MCF 10A (cell line): ENCODE results near the gene MROH2A. TPM values are rescaled to one million over a fixed set of nuclear protein-coding genes. Genes with fewer than 3 reads are reported as not detected.

Source experiments
- BruUV-seq: library from RNA; stranded (reverse); fragments of 400-500 nt; replicated peaks from 2 replicates; lab custom pipeline; 2021; lab: Mats Ljungman, UMichigan
- CTCF ChIA-PET: fragments of 300-600 bp; sonication (Branson Sonifier 250); formaldehyde crosslinking; extraction: SDS; loops from one replicate; lab custom pipeline; 2021; ENCODE audit warnings: antibody characterized with exemption, inconsistent platforms; lab: Yijun Ruan, JAX
- POLR2A ChIA-PET: fragments of 300-600, 350-650 bp; sonication (Branson Sonifier 250); formaldehyde crosslinking; extraction: SDS; loops from one replicate; lab custom pipeline; 2020; ENCODE audit warnings: antibody characterized with exemption, inconsistent platforms; lab: Yijun Ruan, JAX
- DNase-seq: peaks from one replicate; pipeline ENCODE4 v3.0.0-alpha.2; 2018; ENCODE audit not compliant: unreplicated experiment
- H3K27ac Mint-ChIP-seq: one replicate; pipeline ENCODE4 v1.8.0; 2022; ENCODE audit warnings: mild to moderate bottlenecking, low read depth, mixed read lengths; ENCODE audit not compliant: unreplicated experiment
- H3K27me3 Mint-ChIP-seq: one replicate; pipeline ENCODE4 v1.8.0; 2022; ENCODE audit warnings: mixed read lengths; ENCODE audit not compliant: insufficient read depth, unreplicated experiment
- H3K36me3 Mint-ChIP-seq: one replicate; pipeline ENCODE4 v1.8.0; 2022; ENCODE audit warnings: mild to moderate bottlenecking, moderate library complexity, mixed read lengths; ENCODE audit not compliant: insufficient read depth, unreplicated experiment
- H3K4me1 Mint-ChIP-seq: one replicate; pipeline ENCODE4 v1.8.0; 2022; ENCODE audit warnings: mixed read lengths; ENCODE audit not compliant: insufficient read depth, unreplicated experiment
- H3K4me3 Mint-ChIP-seq: one replicate; pipeline ENCODE4 v1.8.0; 2022; ENCODE audit warnings: mild to moderate bottlenecking, moderate library complexity, mixed read lengths; ENCODE audit not compliant: unreplicated experiment
- H3K9me3 Mint-ChIP-seq: one replicate; pipeline ENCODE4 v1.8.0; 2022; ENCODE audit warnings: mixed read lengths; ENCODE audit not compliant: unreplicated experiment
- CTCF ChIP-seq: fragments of 200-600 bp; IDR thresholded peaks from one replicate; pipeline ENCODE4 v1.8.0; 2022; ENCODE audit warnings: antibody characterized with exemption, mild to moderate bottlenecking; ENCODE audit not compliant: unreplicated experiment
- intact Hi-C: fragments of 100-400 bp; cut with micrococcal nuclease; formaldehyde crosslinking; loops from 2 replicates; pipeline ENCODE4 v1.14.1; 2022
- total RNA-seq: library from RNA; stranded (reverse); gene quantifications from 2 replicates; pipeline ENCODE4 v1.2.3, GENCODE V29; 2022

MROH2A gene
- total RNA-seq, 1 experiment from 2014 or later = not detected

GRCh38 chr2:233816334-233816733 lies 38.2 kb downstream of the MROH2A start:
- BruUV-seq = no TSS peak
- H3K27ac Mint-ChIP-seq = no peak overlapping the region
- no peaks in the 10 kb centered on the region for H3K27me3 Mint-ChIP-seq
- intact Hi-C loops = no loop called here
- H3K4me1 Mint-ChIP-seq = no peaks in the 10 kb centered on the region
- H3K4me3 Mint-ChIP-seq = no peak overlapping the region
- ChIA-PET POLR2A (no interaction called here), CTCF (no interaction called here)
- no peak for DNase-seq
- H3K36me3 Mint-ChIP-seq = no peaks in the 10 kb centered on the region
- H3K9me3 Mint-ChIP-seq = no peaks in the 10 kb centered on the region
- TF ChIP-seq CTCF = no peak

- CTCF ChIA-PET = no interaction called here
- BruUV-seq = no TSS peak
- no peak for TF ChIP-seq CTCF
- no peaks in the 10 kb centered on the region for H3K27me3 Mint-ChIP-seq
- no peak overlapping the region for H3K27ac Mint-ChIP-seq
- intact Hi-C loops = no loop called here
- no peaks in the 10 kb centered on the region for H3K36me3 Mint-ChIP-seq
- no peak overlapping the region for H3K4me3 Mint-ChIP-seq
- H3K9me3 Mint-ChIP-seq = no peaks in the 10 kb centered on the region
- DNase-seq = no peak
- POLR2A ChIA-PET = interaction anchor here (1.1 kb wide), 1 partner anchor 56 kb away, joined by 3 read pairs; no protein-coding TSS in a partner anchor
- H3K4me1 Mint-ChIP-seq = no peaks in the 10 kb centered on the region
These were observed 38.6 kb downstream of the MROH2A start for GRCh38 chr2:233816771-233817170.

GRCh38 chr2:233817361-233817911 lies 39.3 kb downstream of the MROH2A start:
- Mint-ChIP-seq H3K9me3 (no peaks in the 10 kb centered on the region), H3K4me1 (no peaks in the 10 kb centered on the region), H3K4me3 (no peak overlapping the region), H3K27ac (no peak overlapping the region), H3K27me3 (no peaks in the 10 kb centered on the region), H3K36me3 (no peaks in the 10 kb centered on the region)
- BruUV-seq = no TSS peak
- POLR2A ChIA-PET = interaction anchor here (1.1 kb wide), 1 partner anchor 56 kb away, joined by 3 read pairs; no protein-coding TSS in a partner anchor
- intact Hi-C loops = no loop called here
- no peak for DNase-seq
- CTCF ChIA-PET = no interaction called here
- no peak for TF ChIP-seq CTCF

- ChIA-PET POLR2A (interaction anchor here (1.1 kb wide), 1 partner anchor 57 kb away, joined by 3 read pairs; no protein-coding TSS in a partner anchor), CTCF (interaction anchor here (0.6 kb wide), 2 partner anchors 679 to 758 kb away, joined by 3 read pairs; partner anchors contain the start of gene ARL4C)
- BruUV-seq = no TSS peak
- no peak for DNase-seq
- Mint-ChIP-seq H3K4me1 (no peaks in the 10 kb centered on the region), H3K27ac (no peak overlapping the region), H3K27me3 (no peaks in the 10 kb centered on the region), H3K9me3 (no peaks in the 10 kb centered on the region), H3K4me3 (no peak overlapping the region), H3K36me3 (no peaks in the 10 kb centered on the region)
- TF ChIP-seq CTCF = no peak
- intact Hi-C loops = no loop called here
These were observed 40.0 kb downstream of the MROH2A start for GRCh38 chr2:233817995-233818638.
